GM18868 (cell line): Measurements from ENCODE around the gene KIF5C.

Experiments
- ATAC-seq: cut with Tn5 transposase; IDR thresholded peaks from one replicate; pipeline ENCODE4 v1.9.1; 2021; ENCODE audit warnings: mild to moderate bottlenecking, moderate library complexity; ENCODE audit not compliant: unreplicated experiment

The KIF5C gene

DNA sequence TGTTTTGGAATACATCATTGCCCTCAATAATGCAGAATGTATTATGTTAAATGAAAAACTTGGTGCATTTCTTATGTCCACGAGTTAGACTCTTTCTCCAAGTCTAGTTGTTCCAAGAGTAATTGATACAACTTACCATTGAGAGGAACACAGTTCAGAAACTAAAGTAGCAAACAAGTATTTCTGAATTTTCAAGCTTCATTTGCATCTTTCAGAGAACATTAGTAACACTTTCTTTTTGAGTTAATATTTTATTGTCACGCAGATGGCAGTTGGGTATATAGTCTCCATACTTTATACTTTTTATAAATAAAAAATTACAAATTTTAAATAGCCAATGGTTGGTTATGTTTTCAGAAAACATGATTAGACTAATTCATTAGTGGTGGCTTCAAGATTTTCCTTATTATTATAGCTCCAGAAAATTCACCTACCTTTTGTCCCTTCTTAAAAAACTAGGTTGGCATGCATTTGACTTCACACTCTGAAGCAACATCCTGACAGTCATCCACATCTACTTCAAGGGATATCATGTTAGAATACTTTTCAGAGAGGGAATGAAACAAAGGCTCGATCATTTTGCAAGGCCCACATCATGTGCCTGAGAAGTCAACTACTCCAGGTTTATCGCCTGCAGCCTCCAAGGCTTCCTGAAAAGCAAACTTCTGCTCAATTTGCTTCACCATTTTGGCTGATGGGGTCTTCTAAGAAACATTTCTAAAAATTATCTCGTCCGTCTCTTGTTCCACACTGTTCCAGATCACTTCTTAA is 193.4 kb downstream of the KIF5C start:
- peak; percentile 38 for ATAC-seq

DNA sequence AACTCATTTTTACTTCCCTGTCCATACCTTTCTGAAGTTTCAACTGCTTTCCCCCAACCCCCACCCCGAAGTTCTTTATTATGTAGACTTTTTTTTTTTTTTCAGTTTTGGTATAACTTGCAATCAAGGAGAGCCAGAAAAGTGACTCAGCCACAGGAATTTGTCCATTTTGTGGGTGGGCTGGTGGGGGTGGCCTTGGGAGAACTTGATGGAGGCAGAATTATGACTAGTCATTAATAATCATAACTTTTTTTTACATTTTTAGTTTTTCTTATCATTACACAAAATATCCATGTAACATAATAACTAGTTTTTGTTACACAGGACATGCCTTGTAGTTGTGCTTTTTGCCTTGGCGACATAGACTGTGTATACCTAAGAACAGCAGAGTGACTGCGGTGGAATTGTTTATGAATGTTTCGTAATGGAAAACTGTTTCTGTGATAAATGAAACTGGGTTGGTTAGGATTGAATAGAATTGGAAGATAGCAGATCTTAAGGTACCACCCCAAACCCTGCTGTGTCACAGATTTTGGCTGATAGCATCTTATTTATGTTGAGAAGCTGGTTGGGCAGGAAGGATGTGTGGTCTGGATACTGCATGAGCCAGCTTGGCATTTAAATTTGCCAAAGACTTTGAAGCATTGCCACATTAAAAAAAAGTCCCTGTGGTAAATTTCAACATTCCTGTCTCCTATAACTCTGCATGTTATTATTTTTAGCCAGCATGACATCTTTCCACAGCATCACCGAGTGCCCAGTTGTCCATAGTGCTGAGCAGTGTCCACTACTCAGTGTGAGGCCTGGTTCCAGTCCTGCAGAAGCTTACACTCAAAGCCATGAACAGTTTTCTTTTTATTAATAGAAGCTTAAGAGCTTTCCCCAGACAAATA is 194.2 kb downstream of the KIF5C start:
- peak; percentile 4 for ATAC-seq

DNA sequence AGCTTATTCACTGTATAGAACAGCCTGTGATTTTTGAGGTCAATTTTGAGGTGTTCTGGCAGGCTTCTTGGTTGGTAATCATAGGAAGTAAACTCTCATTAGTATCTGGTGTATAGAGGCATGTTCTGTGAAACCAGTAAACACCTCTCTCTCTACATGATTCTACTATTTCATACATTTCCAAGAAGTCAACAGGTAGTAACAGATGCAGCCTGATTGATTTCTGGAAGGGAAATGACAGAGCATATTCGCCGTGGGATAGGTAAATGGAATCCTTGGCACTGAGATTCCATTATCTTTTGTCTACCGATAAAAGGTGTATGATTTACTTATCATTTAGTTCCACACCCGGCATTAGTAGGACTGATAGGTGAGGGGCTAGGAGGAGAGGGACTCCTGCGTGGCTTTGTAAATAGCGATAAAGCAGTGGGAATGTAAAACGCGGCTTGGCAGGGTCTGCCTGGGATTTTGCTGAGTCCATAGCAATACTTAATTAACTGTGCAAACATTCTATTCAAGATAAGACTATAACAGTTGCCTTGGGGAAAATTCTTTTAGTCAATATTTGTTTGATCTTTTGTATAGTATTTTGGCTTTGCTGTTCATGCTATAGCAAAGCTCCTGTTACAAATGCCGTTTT is 195.8 kb downstream of the KIF5C start:
- no peak for ATAC-seq

DNA sequence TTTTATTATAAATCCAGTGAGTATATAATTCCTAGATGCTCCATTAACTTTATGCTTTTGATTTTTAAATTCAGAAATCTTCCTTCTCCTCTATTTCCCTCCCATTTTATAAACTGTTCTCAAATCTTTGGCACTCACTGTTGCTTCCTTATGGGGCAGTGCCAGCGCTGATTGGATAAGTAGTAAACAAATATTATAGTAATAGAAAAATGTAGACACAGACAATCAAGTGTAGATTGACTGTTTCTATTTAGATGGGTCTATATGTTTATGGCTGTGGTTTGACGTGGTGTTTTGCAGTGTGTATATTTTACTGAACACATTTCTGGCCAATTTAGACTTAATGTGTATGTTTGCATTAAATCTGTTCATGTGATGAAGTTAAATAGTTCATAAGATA is 200.1 kb downstream of the KIF5C start:
- no peak for ATAC-seq

DNA sequence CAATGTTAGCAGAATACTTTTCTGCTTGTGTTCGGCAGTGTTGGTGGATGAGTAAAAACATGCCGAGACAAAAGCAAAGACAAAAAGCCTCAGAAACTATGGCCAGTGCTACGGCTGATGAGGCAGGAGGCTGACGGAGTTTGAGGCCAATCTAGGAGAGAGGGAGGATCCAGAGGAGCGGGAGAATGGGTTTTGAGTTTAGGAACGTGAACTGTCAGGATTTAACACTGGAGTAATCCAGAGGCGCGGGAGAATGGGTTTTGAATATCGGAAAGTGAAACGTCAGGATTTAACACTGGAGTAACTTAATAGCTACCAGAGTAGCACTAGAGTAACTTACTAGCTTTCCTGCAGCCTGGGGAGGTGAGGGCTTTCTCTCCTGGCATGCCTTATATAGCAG is 200.8 kb downstream of the KIF5C start:
- no peak for ATAC-seq
